Kidney epithelial cell (primary cell): ENCODE data around the gene COLEC11. TPM values are rescaled to one million over a fixed set of nuclear protein-coding genes. Genes with fewer than 3 reads are reported as not detected.

Source experiments
- DNase-seq: peaks from one replicate; pipeline ENCODE4 v3.0.0-alpha.2; 2010; ENCODE audit warnings: low read depth
- H3K27me3 ChIP-seq: 2 replicates; pipeline ENCODE4 v1.6.0; 2011; ENCODE audit warnings: low read length; ENCODE audit not compliant: control insufficient read depth, insufficient read depth
- H3K36me3 ChIP-seq: 2 replicates; pipeline ENCODE4 v1.5.1; 2011; ENCODE audit warnings: low read length; ENCODE audit not compliant: control insufficient read depth, insufficient read depth
- H3K4me3 ChIP-seq: 2 replicates; pipeline ENCODE4 v1.5.1; 2011; ENCODE audit warnings: low read depth, mild to moderate bottlenecking, control low read depth, low read length
- CTCF ChIP-seq: IDR thresholded peaks from 2 replicates; pipeline ENCODE4 v1.5.1; 2011; ENCODE audit warnings: mild to moderate bottlenecking, moderate library complexity, low read length, control low read depth, inconsistent platforms; ENCODE audit not compliant: insufficient read depth, poor library complexity, severe bottlenecking
- total RNA-seq: library from RNA; depleted of rRNA; stranded (reverse); fragments of >200 nt; gene quantifications from 2 replicates; pipeline ENCODE4 v1.2.3, GENCODE V29; 2015

Gene COLEC11
- not detected in 2 replicates for total RNA-seq

- H3K27me3 ChIP-seq: no peaks in the 10 kb centered on the region
- no peak for DNase-seq
- no peaks in the 10 kb centered on the region for H3K36me3 ChIP-seq
- TF ChIP-seq CTCF: peak; percentile 17
- H3K4me3 ChIP-seq: peak within 1 kb of the TSS; percentile 3
Observed at GRCh38 chr2:3594493-3595281, at the start of gene COLEC11. COLEC11 (plus strand) TSS chr2:3595112; CDS start chr2:3604341, 9,229 bp downstream.

GRCh38 chr2:3545788-3546478 is 49.0 kb upstream of the COLEC11 start:
- TF ChIP-seq CTCF: no peak
- no peak for DNase-seq
- no peak overlapping the region for H3K4me3 ChIP-seq
- H3K27me3 ChIP-seq: no peaks in the 10 kb centered on the region
- H3K36me3 ChIP-seq: peaks cover 2% of the 10 kb centered on the region

- H3K36me3 ChIP-seq: peaks cover 4% of the 10 kb centered on the region
- no peaks in the 10 kb centered on the region for H3K27me3 ChIP-seq
- no peak overlapping the region for H3K4me3 ChIP-seq
- no peak for TF ChIP-seq CTCF
- DNase-seq: no peak
Observed at GRCh38 chr2:3547915-3548314, 47.0 kb upstream of the COLEC11 start.

- no peak for TF ChIP-seq CTCF
- H3K36me3 ChIP-seq: peaks cover 3% of the 10 kb centered on the region
- no peak for DNase-seq
- no peaks in the 10 kb centered on the region for H3K27me3 ChIP-seq
- no peak overlapping the region for H3K4me3 ChIP-seq
Observed at GRCh38 chr2:3553946-3554345, 41.0 kb upstream of the COLEC11 start.

GRCh38 chr2:3557639-3558204 is 37.2 kb upstream of the COLEC11 start:
- DNase-seq: no peak
- H3K27me3 ChIP-seq: no peaks in the 10 kb centered on the region
- no peak for TF ChIP-seq CTCF
- H3K4me3 ChIP-seq: peak overlapping the region; percentile 81
- H3K36me3 ChIP-seq: peaks cover 1% of the 10 kb centered on the region
